DOHH2 (cell line): ENCODE data around the gene CAPZB.

Experiments used
- CTCF ChIP-seq: fragments of 200-600 bp; sonication (generic); IDR thresholded peaks from one replicate; pipeline ENCODE4 v1.5.1; 2014; ENCODE audit warnings: antibody characterized with exemption, mild to moderate bottlenecking, low read depth, low read length; ENCODE audit not compliant: poor library complexity, severe bottlenecking
- EZH2phosphoT487 ChIP-seq: fragments of 200-600 bp; sonication (generic); IDR thresholded peaks from 2 replicates; pipeline ENCODE4 v1.6.1; 2017; ENCODE audit warnings: borderline replicate concordance, mild to moderate bottlenecking, antibody characterized with exemption, low read length, moderate library complexity, mixed read lengths

- TF ChIP-seq CTCF (no peak), EZH2phosphoT487 (no peak)
Measured at GRCh38 chr1:19289244-19289643, 196.1 kb downstream of the CAPZB start.
